Psoas muscle (tissue), 8 donors: ENCODE results near the gene HSFX3. TPM values are rescaled to one million over a fixed set of nuclear protein-coding genes. Genes with fewer than 3 reads are reported as not detected.
A peak's percentile ranks its signal among the peaks of the same experiment; 100 is the strongest.
"Not testable (repeated sequence)": the region's sequence is repeated elsewhere in the genome, so short reads cannot be mapped to it uniquely, and the experiment has no call there.

Experiments
- ATAC-seq, 4 donors: fragments of 200-7000 bp; cut with Tn5 transposase; one replicate each; pipeline ENCODE4 v1.9.1; 2020; ENCODE audit warnings: moderate library complexity in 3 of 4, mild to moderate bottlenecking in 2 of 4
- DNase-seq, 2 donors: peaks; one replicate each; pipeline ENCODE4 v3.0.0-alpha.2; 2020
- H3K27ac ChIP-seq: fragments of 200-600 bp; one replicate; pipeline ENCODE4 v1.8.0; 2022
- H3K27me3 ChIP-seq, 3 donors: fragments of 200-600 bp in 1 of 3; one replicate each; pipeline versions ENCODE4 v1.6.1 to v1.8.0; 2013 to 2022; ENCODE audit warnings: low read length in 2 of 3, mild to moderate bottlenecking in 2 of 3, moderate library complexity in 1 of 3; ENCODE audit not compliant: insufficient read depth in 3 of 3
- H3K36me3 ChIP-seq, 2 donors: fragments of 200-600 bp in 1 of 2; one replicate each; pipeline versions ENCODE4 v1.6.1 to v1.8.0; 2013 to 2022; ENCODE audit warnings: low read depth in 1 of 2, mild to moderate bottlenecking in 1 of 2, moderate library complexity in 1 of 2; ENCODE audit not compliant: insufficient read depth in 1 of 2
- H3K4me1 ChIP-seq: fragments of 200-600 bp; one replicate; pipeline ENCODE4 v1.8.0; 2022
- H3K4me3 ChIP-seq: fragments of 200-600 bp; one replicate; pipeline ENCODE4 v1.8.0; 2022; ENCODE audit warnings: mild to moderate bottlenecking
- H3K9me3 ChIP-seq: fragments of 200-600 bp; one replicate; pipeline ENCODE4 v1.8.0; 2022
- WGBS, 3 donors: extraction: QIAGEN DNeasy Blood & Tissue Kit; methylation state at CpG; one replicate each; pipeline versions ENCODE4 v1.1.6 to v1.1.7; 2013; 5-methylcytosine and 5-hydroxymethylcytosine counted together
- intact Hi-C, 2 donors: fragments of 100-400 bp; cut with DNase I; formaldehyde crosslinking; loops; one replicate each; pipeline versions ENCODE4 v1.11.0 to v1.14.2; 2022
- polyA plus RNA-seq, 3 donors: library from polyadenylated mRNA; stranded (reverse); fragments of 200-250 nt; gene quantifications; one replicate each; pipeline ENCODE4 v1.2.3, GENCODE V29; 2013
- total RNA-seq, 4 donors: library from RNA; stranded (reverse); fragmentation: NEBNext Ultra II Directional in 2 of 4; extraction: Animal tissue kit (Norgen Biotek cat#: 25700) in 2 of 4; gene quantifications; one replicate each; pipeline versions ENCODE4 v1.2.1 to v1.2.4, GENCODE V29; 2021 to 2023
- TF ChIP-seq, protein P1 (sequence below): fragments of 200-600 bp; IDR thresholded peaks from one replicate; pipeline ENCODE4 v1.8.0; 2022; ENCODE audit warnings: antibody characterized with exemption
- donor health status: healthy with polysubstance abuse.
- donor health status: DM: no; HTN: no; CAD: no; lungs with moderate emphysema.
- donor health status: Bipolar disorder and iron deficiency.
- donor health status: healthy.
- donor health status: DM: yes; HTN: yes; CAD: no.
- donor health status: DM: no; HTN: no; CAD: no.
- donor health status: DM: no; HTN: no; CAD: no.
- donor health status: DM: yes; HTN: yes; CAD: no.

Gene HSFX3
- total and polyA plus RNA-seq, 7 donors = 0.67 TPM; not detected in 6

DNA sequence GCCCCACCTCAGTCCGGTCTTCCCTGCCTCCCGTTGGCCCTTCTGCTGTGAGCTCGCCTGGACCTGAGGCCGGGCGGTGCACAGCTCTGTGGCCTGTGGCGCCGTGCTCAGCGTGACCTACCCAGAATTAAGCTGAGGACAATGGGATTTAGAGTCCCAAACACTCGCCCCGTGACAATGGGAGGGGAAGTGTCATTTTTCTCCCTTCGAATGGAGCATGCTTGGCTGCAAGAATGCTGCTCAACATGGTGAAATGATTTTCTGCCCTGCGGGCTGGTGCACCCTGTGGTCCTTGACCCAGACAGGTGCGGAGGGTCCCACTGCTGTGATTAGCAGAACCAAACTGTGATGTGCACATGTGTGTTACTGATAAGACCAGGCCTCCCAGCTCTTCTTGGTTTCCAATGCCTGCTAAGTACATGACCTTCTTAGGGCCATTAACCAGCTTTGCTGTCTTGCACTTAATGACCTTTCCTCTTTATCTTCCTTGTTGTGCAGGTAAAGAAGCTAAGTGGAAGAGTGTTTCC, 8.1 kb downstream of the HSFX3 start:
- intact Hi-C loops = no loop called here
- no peaks in the 10 kb centered on the region for H3K36me3 ChIP-seq
- H3K27ac ChIP-seq = peak overlapping the region; percentile 85
- ATAC-seq = peak in 2 of 4 donors; percentile 6 to 19
- 6 to 35% (median 10%) methylated on average over 7 to 13 of the region's 13 CpGs for WGBS, 3 donors
- no peaks in the 10 kb centered on the region for H3K27me3 ChIP-seq
- H3K4me1 ChIP-seq = no peaks in the 10 kb centered on the region
- TF ChIP-seq, protein P1, sequence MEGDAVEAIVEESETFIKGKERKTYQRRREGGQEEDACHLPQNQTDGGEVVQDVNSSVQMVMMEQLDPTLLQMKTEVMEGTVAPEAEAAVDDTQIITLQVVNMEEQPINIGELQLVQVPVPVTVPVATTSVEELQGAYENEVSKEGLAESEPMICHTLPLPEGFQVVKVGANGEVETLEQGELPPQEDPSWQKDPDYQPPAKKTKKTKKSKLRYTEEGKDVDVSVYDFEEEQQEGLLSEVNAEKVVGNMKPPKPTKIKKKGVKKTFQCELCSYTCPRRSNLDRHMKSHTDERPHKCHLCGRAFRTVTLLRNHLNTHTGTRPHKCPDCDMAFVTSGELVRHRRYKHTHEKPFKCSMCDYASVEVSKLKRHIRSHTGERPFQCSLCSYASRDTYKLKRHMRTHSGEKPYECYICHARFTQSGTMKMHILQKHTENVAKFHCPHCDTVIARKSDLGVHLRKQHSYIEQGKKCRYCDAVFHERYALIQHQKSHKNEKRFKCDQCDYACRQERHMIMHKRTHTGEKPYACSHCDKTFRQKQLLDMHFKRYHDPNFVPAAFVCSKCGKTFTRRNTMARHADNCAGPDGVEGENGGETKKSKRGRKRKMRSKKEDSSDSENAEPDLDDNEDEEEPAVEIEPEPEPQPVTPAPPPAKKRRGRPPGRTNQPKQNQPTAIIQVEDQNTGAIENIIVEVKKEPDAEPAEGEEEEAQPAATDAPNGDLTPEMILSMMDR = no peak
- H3K9me3 ChIP-seq = no peaks in the 10 kb centered on the region
- no peak for DNase-seq
- peak overlapping the region; percentile 75 for H3K4me3 ChIP-seq

DNA sequence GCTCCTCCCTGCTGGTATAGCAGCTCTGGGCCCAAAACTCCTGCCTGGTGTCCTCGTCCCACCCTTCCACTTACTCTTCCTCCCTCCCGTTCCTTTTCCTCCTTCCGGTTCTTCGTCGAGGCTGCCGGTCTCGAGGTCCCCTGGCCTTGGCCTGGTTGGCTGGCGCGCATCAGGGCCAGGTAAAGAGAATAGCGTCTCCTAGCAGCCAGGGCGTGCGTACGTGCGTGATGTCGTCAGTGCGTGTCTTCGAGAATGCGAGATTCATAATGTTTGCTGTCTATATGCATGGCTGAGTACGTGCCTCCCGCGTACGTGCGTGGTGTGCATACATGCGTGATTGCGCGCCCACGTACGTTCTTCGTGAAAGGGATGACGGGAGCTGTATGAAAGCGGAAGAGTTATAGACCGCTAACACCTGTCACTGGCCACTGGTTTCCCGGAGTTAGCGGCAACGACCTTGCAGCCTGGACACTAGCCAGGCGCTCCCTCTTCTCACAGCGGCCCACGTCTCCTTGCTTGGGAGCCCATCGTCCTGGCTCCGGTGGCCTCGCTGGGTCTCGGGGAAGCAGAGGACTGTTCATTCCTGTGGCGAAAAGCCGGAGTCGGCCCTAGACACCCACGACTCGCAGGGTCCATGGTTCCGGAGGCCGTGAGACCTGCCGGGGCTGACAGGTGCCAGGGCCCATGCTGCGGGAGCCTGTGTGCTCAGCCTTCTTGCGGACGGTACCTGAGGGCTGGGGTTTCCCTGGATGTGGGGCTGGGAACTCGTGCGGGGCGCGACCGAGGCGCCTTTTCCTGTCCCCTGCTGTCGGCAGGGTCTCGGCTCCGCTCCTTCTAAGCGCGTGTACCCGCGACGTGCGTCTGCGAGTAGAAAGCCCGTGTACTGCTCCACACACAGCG, 8.9 kb downstream of the HSFX3 start, which contains the start of gene EOLA1:
Gene EOLA1 (plus strand): TSS at position 392 of the 900 bp plus-strand sequence. CDS start 4,619 bp downstream, outside the sequence.
- Histone ChIP-seq H3K4me3 (peak within 1 kb of the TSS; percentile 75), H3K27me3 (no peaks in the 10 kb centered on the region), H3K9me3 (no peaks in the 10 kb centered on the region), H3K27ac (peak within 1 kb of the TSS; percentile 85), H3K36me3 (no peaks in the 10 kb centered on the region), H3K4me1 (no peaks in the 10 kb centered on the region)
- intact Hi-C loops = no loop called here
- 0 to 40% (median 0%) methylated on average over 43 to 71 of the region's 71 CpGs for WGBS, 3 donors
- TF ChIP-seq, protein P1 = no peak
- peak; percentile 87 to 93 for DNase-seq
- peak; percentile 73 to 81 (median 80) for ATAC-seq

DNA sequence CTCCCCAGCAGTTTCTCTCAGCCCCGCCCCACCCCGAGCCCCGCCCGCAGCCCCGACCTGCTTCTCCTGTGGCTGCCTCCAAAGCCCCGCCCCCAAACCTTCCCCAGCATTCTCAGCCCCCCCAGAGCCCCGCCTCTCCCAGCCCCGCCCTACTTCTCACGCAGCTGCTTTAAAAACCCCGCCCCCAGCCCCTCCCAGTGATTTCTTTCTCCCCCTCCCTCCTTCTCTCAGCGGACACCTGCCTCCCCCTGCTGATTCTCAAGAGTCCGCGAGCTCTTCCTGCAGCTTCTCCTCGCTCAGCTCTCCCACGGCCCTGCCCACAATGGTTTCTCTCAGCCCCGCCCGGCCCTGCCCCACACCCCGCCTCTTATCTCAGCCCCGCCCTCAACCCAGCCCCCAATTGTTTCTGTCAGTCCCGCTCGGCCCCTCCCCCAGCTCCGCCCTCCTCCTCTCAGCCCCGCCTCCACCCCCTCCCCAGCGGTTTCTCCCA, 9.5 kb downstream of the HSFX3 start:
- peak; percentile 82 to 84 (median 84) for ATAC-seq
- 1 to 41% methylated on average over 22 to 24 of the region's 24 CpGs; no CpG with 5 or more reads in 1 of the 3 donors for WGBS, 3 donors
- DNase-seq = peak; percentile 93 to 96
- TF ChIP-seq, protein P1 = no peak
- Histone ChIP-seq H3K9me3 (no peaks in the 10 kb centered on the region), H3K36me3 (no peaks in the 10 kb centered on the region), H3K27ac (peak overlapping the region; percentile 85), H3K4me3 (peak overlapping the region; percentile 75), H3K27me3 (no peaks in the 10 kb centered on the region), H3K4me1 (no peaks in the 10 kb centered on the region)
- intact Hi-C loops = no loop called here

DNA sequence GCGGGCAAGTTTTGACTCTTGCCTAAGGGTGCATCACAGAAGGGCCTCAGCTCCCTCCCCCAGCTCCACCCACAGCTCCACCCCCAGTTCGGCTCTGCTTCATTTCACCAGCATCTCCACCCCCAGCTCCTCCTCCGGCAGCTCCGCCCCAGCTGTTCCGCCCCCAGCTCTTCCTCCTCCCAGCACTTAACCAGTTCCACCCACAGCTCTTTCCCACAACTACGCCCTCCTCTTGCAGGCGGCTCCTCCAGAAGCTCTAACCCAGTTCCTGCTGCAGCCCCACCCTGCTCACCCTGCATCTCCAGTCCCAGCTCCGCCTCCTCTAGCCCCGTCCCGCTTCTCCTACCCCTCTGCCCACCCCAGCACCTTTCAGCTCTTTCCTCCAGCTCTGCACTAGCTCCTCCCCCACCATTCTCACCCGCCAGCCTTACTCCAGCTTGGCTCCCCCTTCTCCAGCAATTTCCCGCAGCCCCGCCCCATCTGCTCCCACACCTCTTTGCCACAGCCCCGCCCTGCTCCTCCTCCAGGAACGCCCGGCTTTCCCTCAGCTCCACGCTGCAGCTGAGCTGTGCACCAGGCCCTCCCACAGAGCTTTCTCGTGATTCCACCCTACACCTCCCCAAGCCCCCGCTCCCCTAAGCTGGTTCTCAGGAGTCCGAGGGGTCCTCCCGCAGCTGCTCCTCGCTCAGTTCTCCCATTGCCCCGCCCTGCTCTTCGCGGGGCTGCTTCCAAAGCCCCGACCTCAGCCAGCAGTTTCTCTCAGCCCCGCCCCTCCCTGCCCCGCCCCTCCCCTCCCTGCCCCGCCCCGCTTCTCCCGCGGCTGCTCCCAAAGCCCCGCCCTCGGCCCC, 10.2 kb downstream of the HSFX3 start:
- DNase-seq (peak; percentile 86 to 94), ATAC-seq (peak; percentile 48 to 62 (median 60))
- Histone ChIP-seq H3K4me1 (no peaks in the 10 kb centered on the region), H3K36me3 (no peaks in the 10 kb centered on the region), H3K27me3 (no peaks in the 10 kb centered on the region), H3K9me3 (no peaks in the 10 kb centered on the region), H3K4me3 (peak overlapping the region; percentile 57), H3K27ac (peak overlapping the region; percentile 36)
- TF ChIP-seq, protein P1 = no peak
- 1 to 44% (median 3%) methylated on average over 19 to 32 of the region's 34 CpGs for WGBS, 3 donors
- intact Hi-C loops = no loop called here

DNA sequence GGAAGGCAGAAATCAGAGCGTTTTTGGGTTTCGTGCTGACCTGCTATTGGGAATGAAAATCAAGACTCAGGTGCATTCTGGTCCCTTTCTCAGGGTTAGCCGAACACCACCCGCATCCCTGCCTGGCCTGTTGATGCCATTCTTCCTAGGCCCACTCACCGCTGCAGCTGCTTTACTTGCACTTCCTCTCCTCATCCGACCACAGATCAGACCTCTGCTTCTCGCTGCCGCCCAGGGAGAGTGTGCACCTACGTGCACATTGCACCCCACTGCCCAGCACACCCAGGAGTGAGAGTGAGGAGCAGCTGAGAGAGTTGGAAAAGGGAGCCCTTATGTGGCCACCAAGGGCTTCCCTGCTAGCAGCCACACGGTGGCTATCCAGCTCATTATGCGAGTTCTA, 12.2 kb downstream of the HSFX3 start:
- H3K27me3 ChIP-seq, ATAC-seq, H3K4me1 ChIP-seq, H3K27ac ChIP-seq, H3K36me3 ChIP-seq, H3K4me3 ChIP-seq, H3K9me3 ChIP-seq, DNase-seq, intact Hi-C loops: not testable (repeated sequence)
- WGBS, 3 donors = 78 to 90% (median 88%) methylated on average over 5 to 8 of the region's 11 CpGs

DNA sequence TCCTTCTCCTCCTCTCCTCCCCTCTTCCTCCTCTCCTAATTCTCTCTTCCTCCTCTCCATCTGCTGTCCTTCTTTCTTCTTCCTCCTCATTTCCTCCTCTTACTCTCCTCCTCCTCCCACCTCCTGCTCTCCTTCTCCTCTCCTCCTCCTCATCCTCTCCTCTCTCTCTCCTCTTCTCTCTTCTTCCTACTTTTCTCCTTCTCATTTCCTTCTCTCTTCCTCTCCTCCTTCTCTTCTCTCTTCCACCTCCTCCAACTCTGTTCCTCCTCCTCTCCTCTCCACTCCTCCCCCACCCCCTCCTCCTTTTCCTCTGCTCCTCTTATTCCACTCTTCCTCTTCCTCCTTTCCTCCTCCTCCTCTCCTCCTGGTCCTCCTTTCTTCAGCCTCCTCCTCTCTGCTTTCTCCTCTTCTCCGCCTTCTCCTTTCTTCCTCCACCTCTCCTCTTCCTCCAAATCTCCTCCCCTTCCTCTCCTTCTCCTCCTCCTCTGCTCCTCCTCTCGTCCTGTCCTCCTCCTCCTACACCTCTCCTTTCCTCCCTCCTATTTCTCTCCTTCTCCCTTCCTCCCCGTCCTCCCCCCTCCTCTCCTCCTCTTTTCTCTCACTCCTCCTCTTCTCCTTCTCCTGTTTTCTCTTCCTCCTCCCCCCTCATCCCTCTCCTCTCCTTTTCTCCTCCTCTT, 14.7 kb downstream of the HSFX3 start:
- H3K9me3 ChIP-seq, H3K4me1 ChIP-seq, H3K4me3 ChIP-seq, intact Hi-C loops, H3K27me3 ChIP-seq, DNase-seq, H3K27ac ChIP-seq, ATAC-seq: not testable (repeated sequence)
- H3K36me3 ChIP-seq = peaks cover 0 to 17% of the 10 kb centered on the region in 2 donors
- 53 to 86% (median 80%) methylated on average over 3 of the region's 3 CpGs for WGBS, 3 donors
